Sigmoid colon (tissue), 7 donors: ENCODE measurements around the gene CEP126. TPM values are rescaled to one million over a fixed set of nuclear protein-coding genes. Genes with fewer than 3 reads are reported as not detected.

Experiments
- DNase-seq: peaks from one replicate; pipeline ENCODE4 v3.0.0-alpha.2; 2019
- H3K27ac ChIP-seq, 4 donors: fragments of 200-600 bp; sonication (generic); one replicate each; pipeline ENCODE4 v1.5.1; 2016 to 2019; ENCODE audit warnings: mild to moderate bottlenecking in 1 of 4
- H3K27me3 ChIP-seq, 3 donors: fragments of 200-600 bp; sonication (generic); one replicate each; pipeline ENCODE4 v1.5.1; 2019; ENCODE audit warnings: mild to moderate bottlenecking in 1 of 3
- H3K36me3 ChIP-seq, 4 donors: fragments of 200-600 bp; sonication (generic); one replicate each; pipeline ENCODE4 v1.5.1; 2016 to 2019
- H3K4me1 ChIP-seq, 4 donors: fragments of 200-600 bp; sonication (generic); one replicate each; pipeline ENCODE4 v1.5.1; 2017 to 2019
- H3K4me3 ChIP-seq, 4 donors: fragments of 200-600 bp; sonication (generic); one replicate each; pipeline ENCODE4 v1.5.1; 2017 to 2019; ENCODE audit warnings: mild to moderate bottlenecking in 2 of 4, moderate library complexity in 1 of 4
- H3K9me3 ChIP-seq, 4 donors: fragments of 200-600 bp in 3 of 4; sonication (generic) in 3 of 4; one replicate each; pipeline versions ENCODE4 v1.5.1 to v1.6.1; 2013 to 2019
- EP300 ChIP-seq, 4 donors: sonication (generic); formaldehyde crosslinking; IDR thresholded peaks; one replicate each; pipeline ENCODE4 v1.6.1; 2017; ENCODE audit warnings: antibody characterized with exemption in 4 of 4
- POLR2A ChIP-seq, 2 donors: fragments of 450-650 bp; IDR thresholded peaks; one replicate each; pipeline ENCODE4 v1.6.1; 2016; ENCODE audit warnings: antibody characterized with exemption in 2 of 2, mild to moderate bottlenecking in 2 of 2, moderate library complexity in 2 of 2
- POLR2AphosphoS5 ChIP-seq, 4 donors: sonication (generic); formaldehyde crosslinking; IDR thresholded peaks; one replicate each; pipeline ENCODE4 v1.6.1; 2017; ENCODE audit warnings: antibody characterized with exemption in 4 of 4
- WGBS, 2 donors: extraction: QIAGEN DNeasy Blood & Tissue Kit; methylation state at CpG; one replicate each; pipeline ENCODE4 v1.1.7; 2013; 5-methylcytosine and 5-hydroxymethylcytosine counted together
- intact Hi-C: fragments of 100-400 bp; cut with DNase I; formaldehyde crosslinking; loops from one replicate; pipeline ENCODE4 v1.15.1; 2023
- polyA plus RNA-seq, 3 donors: library from polyadenylated mRNA; stranded (reverse); fragments of 200-250 nt; gene quantifications; one replicate each; pipeline ENCODE4 v1.2.3, GENCODE V29; 2013
- total RNA-seq, 4 donors: library from RNA; depleted of rRNA; stranded (reverse); fragments of >200 nt; gene quantifications; one replicate each; pipeline ENCODE4 v1.1.0, GENCODE V29; 2016
- TF ChIP-seq, protein P1 (sequence below), 4 experiments: fragments of 450-650 bp in 3 of 4; fragments of 200-600 bp in 1 of 4; IDR thresholded peaks; one replicate each; pipeline ENCODE4 v1.5.1; 2016 to 2019; ENCODE audit warnings: antibody characterized with exemption in 4 of 4, mild to moderate bottlenecking in 3 of 4, moderate library complexity in 2 of 4
- donor health status: healthy with polysubstance abuse.
- donor health status: Bipolar disorder and iron deficiency.
- donor health status: healthy.

Gene CEP126
- total and polyA plus RNA-seq, 7 donors: 1.2 to 15.5 (median 3.7) TPM

GRCh38 chr11:101889767-101890166 lies 25.0 kb upstream of the CEP126 start:
- no peak for DNase-seq
- Histone ChIP-seq H3K27me3 (no peaks in the 10 kb centered on the region), H3K36me3 (no peaks in the 10 kb centered on the region), H3K4me3 (no peak overlapping the region), H3K9me3 (no peaks in the 10 kb centered on the region), H3K4me1 (no peaks in the 10 kb centered on the region), H3K27ac (no peak overlapping the region)
- intact Hi-C loops: no loop called here
- TF ChIP-seq POLR2AphosphoS5 (IDR thresholded peaks at IDR 0.05) (no peak), EP300 (IDR thresholded peaks at IDR 0.05) (no peak), POLR2A (IDR thresholded peaks at IDR 0.05) (no peak)
- TF ChIP-seq, protein P1, sequence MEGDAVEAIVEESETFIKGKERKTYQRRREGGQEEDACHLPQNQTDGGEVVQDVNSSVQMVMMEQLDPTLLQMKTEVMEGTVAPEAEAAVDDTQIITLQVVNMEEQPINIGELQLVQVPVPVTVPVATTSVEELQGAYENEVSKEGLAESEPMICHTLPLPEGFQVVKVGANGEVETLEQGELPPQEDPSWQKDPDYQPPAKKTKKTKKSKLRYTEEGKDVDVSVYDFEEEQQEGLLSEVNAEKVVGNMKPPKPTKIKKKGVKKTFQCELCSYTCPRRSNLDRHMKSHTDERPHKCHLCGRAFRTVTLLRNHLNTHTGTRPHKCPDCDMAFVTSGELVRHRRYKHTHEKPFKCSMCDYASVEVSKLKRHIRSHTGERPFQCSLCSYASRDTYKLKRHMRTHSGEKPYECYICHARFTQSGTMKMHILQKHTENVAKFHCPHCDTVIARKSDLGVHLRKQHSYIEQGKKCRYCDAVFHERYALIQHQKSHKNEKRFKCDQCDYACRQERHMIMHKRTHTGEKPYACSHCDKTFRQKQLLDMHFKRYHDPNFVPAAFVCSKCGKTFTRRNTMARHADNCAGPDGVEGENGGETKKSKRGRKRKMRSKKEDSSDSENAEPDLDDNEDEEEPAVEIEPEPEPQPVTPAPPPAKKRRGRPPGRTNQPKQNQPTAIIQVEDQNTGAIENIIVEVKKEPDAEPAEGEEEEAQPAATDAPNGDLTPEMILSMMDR (IDR thresholded peaks at IDR 0.05): no peak
- WGBS, 2 donors: 76 to 85% methylated on average over 4 of the region's 4 CpGs

DNA sequence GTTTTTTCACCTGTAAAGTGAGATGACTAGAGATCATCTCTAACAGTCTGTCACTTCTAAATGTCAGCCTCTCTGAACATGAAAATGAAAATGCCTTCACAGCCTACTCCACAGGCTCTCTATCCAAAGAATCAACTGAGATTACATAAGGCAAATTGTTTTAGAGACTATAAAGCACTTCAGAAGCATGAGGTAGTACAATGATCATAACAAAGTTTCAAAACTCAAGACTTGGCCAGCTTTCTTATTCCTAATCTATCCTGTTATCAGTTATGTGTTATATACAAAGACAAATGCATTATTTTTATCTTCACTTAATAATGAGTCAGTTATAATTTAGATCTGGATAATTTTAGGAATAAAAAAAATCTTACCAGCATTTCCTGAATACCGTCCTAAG lies 20.3 kb upstream of the CEP126 start:
- H3K27ac ChIP-seq: no peak overlapping the region
- H3K9me3 ChIP-seq: no peaks in the 10 kb centered on the region
- intact Hi-C loops: no loop called here
- 51 to 73% methylated on average over 1 of the region's 1 CpG for WGBS, 2 donors
- TF ChIP-seq POLR2A (IDR thresholded peaks at IDR 0.05) (no peak), EP300 (IDR thresholded peaks at IDR 0.05) (no peak), POLR2AphosphoS5 (IDR thresholded peaks at IDR 0.05) (no peak)
- TF ChIP-seq, protein P1 (IDR thresholded peaks at IDR 0.05): no peak
- H3K4me3 ChIP-seq: no peak overlapping the region
- H3K27me3 ChIP-seq: no peaks in the 10 kb centered on the region
- no peaks in the 10 kb centered on the region for H3K36me3 ChIP-seq
- DNase-seq: no peak
- no peaks in the 10 kb centered on the region for H3K4me1 ChIP-seq

DNA sequence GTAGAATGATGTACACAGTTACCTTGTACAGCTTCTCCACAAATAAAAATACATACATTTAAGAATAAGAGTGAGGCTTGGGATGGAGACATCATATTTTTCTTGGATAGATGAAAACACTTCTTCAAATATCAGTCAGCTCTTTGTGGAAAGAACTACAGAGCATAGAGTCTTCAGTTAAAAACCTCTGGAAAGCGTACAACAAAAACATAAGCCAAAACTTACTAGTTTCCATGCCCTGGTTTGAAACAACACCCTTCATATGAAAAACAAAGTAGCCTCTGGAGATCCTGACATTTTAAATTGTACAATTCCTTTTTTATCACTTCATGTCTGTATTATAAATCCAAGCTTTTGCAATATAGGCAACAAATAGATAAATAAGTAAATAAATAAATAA lies 7.0 kb upstream of the CEP126 start:
- TF ChIP-seq, protein P1 (IDR thresholded peaks at IDR 0.05): no peak
- no peak for TF ChIP-seq POLR2A (IDR thresholded peaks at IDR 0.05)
- no peak for TF ChIP-seq EP300 (IDR thresholded peaks at IDR 0.05)
- no peak for TF ChIP-seq POLR2AphosphoS5 (IDR thresholded peaks at IDR 0.05)
- WGBS, 2 donors: 93 to 97% methylated on average over 1 of the region's 1 CpG
- H3K27me3 ChIP-seq: no peaks in the 10 kb centered on the region
- H3K4me1 ChIP-seq: no peaks in the 10 kb centered on the region
- H3K27ac ChIP-seq: no peak overlapping the region
- H3K36me3 ChIP-seq: no peaks in the 10 kb centered on the region
- no peaks in the 10 kb centered on the region for H3K9me3 ChIP-seq
- intact Hi-C loops: no loop called here
- H3K4me3 ChIP-seq: no peak overlapping the region
- no peak for DNase-seq

GRCh38 chr11:101909087-101909486 lies 5.7 kb upstream of the CEP126 start:
- no peak overlapping the region for H3K27ac ChIP-seq
- H3K27me3 ChIP-seq: no peaks in the 10 kb centered on the region
- no peak for DNase-seq
- H3K36me3 ChIP-seq: no peaks in the 10 kb centered on the region
- H3K4me1 ChIP-seq: peaks cover 0 to 9% (median 8%) of the 10 kb centered on the region in 4 donors
- no peaks in the 10 kb centered on the region for H3K9me3 ChIP-seq
- WGBS, 2 donors: 92 to 93% methylated on average over 2 of the region's 2 CpGs
- intact Hi-C loops: no loop called here
- TF ChIP-seq EP300 (IDR thresholded peaks at IDR 0.05) (no peak), POLR2AphosphoS5 (IDR thresholded peaks at IDR 0.05) (no peak), POLR2A (IDR thresholded peaks at IDR 0.05) (no peak)
- TF ChIP-seq, protein P1 (IDR thresholded peaks at IDR 0.05): no peak
- no peak overlapping the region for H3K4me3 ChIP-seq

GRCh38 chr11:101912823-101913284 lies 2.0 kb upstream of the CEP126 start:
- H3K27me3 ChIP-seq: no peaks in the 10 kb centered on the region
- intact Hi-C loops: loop anchor here (5.0 kb wide), 1 partner anchor 94 kb away; no protein-coding TSS in a partner anchor
- no peak for DNase-seq
- 10 to 48% methylated on average over 3 of the region's 3 CpGs for WGBS, 2 donors
- H3K9me3 ChIP-seq: no peaks in the 10 kb centered on the region
- H3K4me1 ChIP-seq: peaks cover 0 to 25% (median 14%) of the 10 kb centered on the region in 4 donors
- H3K36me3 ChIP-seq: no peaks in the 10 kb centered on the region
- no peak overlapping the region for H3K4me3 ChIP-seq
- TF ChIP-seq POLR2AphosphoS5 (IDR thresholded peaks at IDR 0.05) (no peak), POLR2A (IDR thresholded peaks at IDR 0.05) (no peak), EP300 (IDR thresholded peaks at IDR 0.05) (no peak)
- TF ChIP-seq, protein P1 (IDR thresholded peaks at IDR 0.05): no peak
- H3K27ac ChIP-seq: peak overlapping the region in 3 of 4 donors; percentile 83 to 84 (median 84)
